Measurements from ENCODE around the gene TGM3. TPM values are rescaled to one million over a fixed set of nuclear protein-coding genes. Genes with fewer than 3 reads are reported as not detected.

TGM3 gene
- total RNA-seq, 1 experiment from 2014 or later = 0.11 TPM

- CTCF ChIA-PET = interaction anchor here (0.6 to 2.3 kb wide), 2 partner anchors 12 to 273 kb away, joined by 3 to 8 read pairs; no protein-coding TSS in a partner anchor
Measured at GRCh38 chr20:2248837-2249236, 47.0 kb upstream of the TGM3 start.

GRCh38 chr20:2249935-2250334, 45.9 kb upstream of the TGM3 start:
- peaks cover 40% of the 10 kb centered on the region for H3K4me1 Mint-ChIP-seq
- no peaks in the 10 kb centered on the region; the same call in 1 of the 2 replicates for H3K27me3 Mint-ChIP-seq (ENCODE audit: low read depth)
- no peak overlapping the region for H3K27ac Mint-ChIP-seq
- ChIA-PET CTCF (interaction anchor here (2.1 kb wide), 1 partner anchor 42 kb away, joined by 6 read pairs; no protein-coding TSS in a partner anchor), POLR2A (no interaction called here)
- no peaks in the 10 kb centered on the region for H3K36me3 Mint-ChIP-seq
- H3K4me3 Mint-ChIP-seq = no peak overlapping the region
- DNase-seq (ENCODE audit: low spot score) (no peak), ATAC-seq (no peak)
- no peaks in the 10 kb centered on the region for H3K9me3 Mint-ChIP-seq
- TF ChIP-seq NFE2L1 (CRISPR knock-in tag; IDR thresholded peaks at IDR 0.05) (no peak), IRF2 (CRISPR knock-in tag; IDR thresholded peaks at IDR 0.05; ENCODE audit: borderline replicate concordance, low read depth) (no peak), FOXJ3 (CRISPR knock-in tag; IDR thresholded peaks at IDR 0.05; ENCODE audit: borderline replicate concordance) (no peak), NFATC4 (CRISPR knock-in tag; IDR thresholded peaks at IDR 0.05) (no peak), ZNF416 (CRISPR knock-in tag; IDR thresholded peaks at IDR 0.05) (no peak), IRF1 (CRISPR knock-in tag; IDR thresholded peaks at IDR 0.05) (no peak), FOXP1 (CRISPR knock-in tag; IDR thresholded peaks at IDR 0.05; ENCODE audit: borderline replicate concordance) (no peak), ATF3 (CRISPR knock-in tag; conservative IDR thresholded peaks at IDR 0.05) (no peak), E2F4 (CRISPR knock-in tag; IDR thresholded peaks at IDR 0.05; ENCODE audit: borderline replicate concordance, low read depth) (no peak), NR1H2 (CRISPR knock-in tag; IDR thresholded peaks at IDR 0.05) (no peak), AFF4 (CRISPR knock-in tag; IDR thresholded peaks at IDR 0.05; ENCODE audit: borderline replicate concordance) (no peak), ELF4 (CRISPR knock-in tag; IDR thresholded peaks at IDR 0.05; ENCODE audit: low read depth) (no peak), SP1 (CRISPR knock-in tag; conservative IDR thresholded peaks at IDR 0.05) (no peak), ZSCAN18 (CRISPR knock-in tag; IDR thresholded peaks at IDR 0.05) (no peak)

More at GRCh38 chr20:2248837-2249236, 47.0 kb upstream of the TGM3 start:
- Mint-ChIP-seq H3K9me3 (no peaks in the 10 kb centered on the region), H3K4me1 (peaks cover 51% of the 10 kb centered on the region), H3K27ac (no peak overlapping the region), H3K4me3 (no peak overlapping the region), H3K27me3 (ENCODE audit: low read depth) (no peaks in the 10 kb centered on the region; the same call in 1 of the 2 replicates), H3K36me3 (no peaks in the 10 kb centered on the region)
- ATAC-seq (no peak), DNase-seq (ENCODE audit: low spot score) (no peak)
- no peak for TF ChIP-seq NFYB (CRISPR knock-in tag; conservative IDR thresholded peaks at IDR 0.05; ENCODE audit: low read depth)
- TF ChIP-seq ATF2 (CRISPR knock-in tag; IDR thresholded peaks at IDR 0.05; ENCODE audit: borderline replicate concordance, low read depth) = no peak
- POLR2A ChIA-PET = no interaction called here
